A673 (cell line): ENCODE results near the gene CLCN7. TPM values are rescaled to one million over a fixed set of nuclear protein-coding genes. Genes with fewer than 3 reads are reported as not detected.

Source experiments
- BruUV-seq: library from RNA; stranded (reverse); fragments of 400-500 nt; replicated peaks from 2 replicates; lab custom pipeline; 2021; lab: Mats Ljungman, UMichigan
- CTCF ChIA-PET: fragments of 300-600 bp; sonication (Branson Sonifier 250); formaldehyde crosslinking; loops from one replicate; lab custom pipeline; 2022; ENCODE audit warnings: antibody characterized with exemption; lab: Charles Lee
- POLR2A ChIA-PET: fragments of 300-600 bp; sonication (Branson Sonifier 250); formaldehyde crosslinking; loops from one replicate; lab custom pipeline; 2022; ENCODE audit warnings: antibody characterized with exemption; ENCODE audit not compliant: low non-redundant PET; lab: Charles Lee
- DNase-seq: peaks from one replicate; pipeline ENCODE4 v3.0.0-alpha.2; 2015; ENCODE audit warnings: low spot score
- H3K27ac ChIP-seq: fragments of 200-600 bp; sonication (generic); 2 replicates; pipeline ENCODE4 v1.5.1; 2016; ENCODE audit warnings: mixed run types, low read depth, mild to moderate bottlenecking, mixed read lengths, antibody characterized with exemption, low read length; ENCODE audit not compliant: poor library complexity, severe bottlenecking
- H3K27me3 ChIP-seq: fragments of 200-600 bp; sonication (generic); replicated peaks from 2 replicates; pipeline ENCODE4 v1.6.1; 2017; ENCODE audit warnings: mixed run types, low read depth, mild to moderate bottlenecking, mixed read lengths, antibody characterized with exemption, low read length; ENCODE audit not compliant: insufficient read depth, poor library complexity
- H3K36me3 ChIP-seq: fragments of 200-600 bp; sonication (generic); 2 replicates; pipeline ENCODE4 v1.6.1; 2016; ENCODE audit warnings: mixed run types, mild to moderate bottlenecking, mixed read lengths, antibody characterized with exemption, low read length; ENCODE audit not compliant: insufficient read depth, poor library complexity, severe bottlenecking
- H3K4me1 ChIP-seq: fragments of 200-600 bp; sonication (generic); 2 replicates; pipeline ENCODE4 v1.6.1; 2017; ENCODE audit warnings: mixed run types, mild to moderate bottlenecking, mixed read lengths, antibody characterized with exemption, low read length; ENCODE audit not compliant: insufficient read depth, poor library complexity, severe bottlenecking
- H3K4me3 ChIP-seq: fragments of 200-600 bp; sonication (generic); 2 replicates; pipeline ENCODE4 v1.5.1; 2016; ENCODE audit warnings: low read depth, mixed run types, mild to moderate bottlenecking, mixed read lengths, low read length; ENCODE audit not compliant: poor library complexity, severe bottlenecking
- H3K9me3 ChIP-seq: fragments of 200-600 bp; sonication (generic); 2 replicates; pipeline ENCODE4 v1.6.1; 2016; ENCODE audit warnings: mixed run types, low read depth, mild to moderate bottlenecking, mixed read lengths, antibody characterized with exemption, low read length; ENCODE audit not compliant: poor library complexity, severe bottlenecking
- EZH2 ChIP-seq: fragments of 200-600 bp; sonication (generic); IDR thresholded peaks from 2 replicates; pipeline ENCODE4 v1.6.1; 2017; ENCODE audit warnings: borderline replicate concordance, low read depth, mild to moderate bottlenecking, mixed read lengths, antibody characterized with exemption, low read length; ENCODE audit not compliant: poor library complexity, severe bottlenecking
- intact Hi-C: fragments of 100-400 bp; cut with micrococcal nuclease; formaldehyde crosslinking; loops from one replicate; pipeline ENCODE4 v1.10.0; 2022; ENCODE audit not compliant: unreplicated experiment
- total RNA-seq: library from RNA; stranded (reverse); gene quantifications from 2 replicates; pipeline ENCODE4 v1.2.3, GENCODE V29; 2021
- TF ChIP-seq, protein P1 (sequence below): fragments of 300-800, 200-600 bp; sonication (generic); conservative IDR thresholded peaks from 2 replicates; pipeline ENCODE4 v1.5.1; 2017; ENCODE audit warnings: low read depth, mild to moderate bottlenecking, antibody characterized with exemption, low read length, moderate library complexity, mixed read lengths

Gene CLCN7
- total RNA-seq, 1 experiment from 2014 or later = 89.3 TPM

GRCh38 chr16:1489077-1489476, 14.2 kb upstream of the CLCN7 start:
- no peaks in the 10 kb centered on the region for H3K36me3 ChIP-seq
- H3K4me3 ChIP-seq = no peak overlapping the region
- H3K4me1 ChIP-seq = peaks cover 3% of the 10 kb centered on the region
- DNase-seq = no peak
- no peaks in the 10 kb centered on the region for H3K27me3 ChIP-seq
- POLR2A ChIA-PET = no interaction called here
- CTCF ChIA-PET = no interaction called here
- TF ChIP-seq, protein P1, sequence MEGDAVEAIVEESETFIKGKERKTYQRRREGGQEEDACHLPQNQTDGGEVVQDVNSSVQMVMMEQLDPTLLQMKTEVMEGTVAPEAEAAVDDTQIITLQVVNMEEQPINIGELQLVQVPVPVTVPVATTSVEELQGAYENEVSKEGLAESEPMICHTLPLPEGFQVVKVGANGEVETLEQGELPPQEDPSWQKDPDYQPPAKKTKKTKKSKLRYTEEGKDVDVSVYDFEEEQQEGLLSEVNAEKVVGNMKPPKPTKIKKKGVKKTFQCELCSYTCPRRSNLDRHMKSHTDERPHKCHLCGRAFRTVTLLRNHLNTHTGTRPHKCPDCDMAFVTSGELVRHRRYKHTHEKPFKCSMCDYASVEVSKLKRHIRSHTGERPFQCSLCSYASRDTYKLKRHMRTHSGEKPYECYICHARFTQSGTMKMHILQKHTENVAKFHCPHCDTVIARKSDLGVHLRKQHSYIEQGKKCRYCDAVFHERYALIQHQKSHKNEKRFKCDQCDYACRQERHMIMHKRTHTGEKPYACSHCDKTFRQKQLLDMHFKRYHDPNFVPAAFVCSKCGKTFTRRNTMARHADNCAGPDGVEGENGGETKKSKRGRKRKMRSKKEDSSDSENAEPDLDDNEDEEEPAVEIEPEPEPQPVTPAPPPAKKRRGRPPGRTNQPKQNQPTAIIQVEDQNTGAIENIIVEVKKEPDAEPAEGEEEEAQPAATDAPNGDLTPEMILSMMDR = no peak
- no peak for TF ChIP-seq EZH2
- H3K9me3 ChIP-seq = no peaks in the 10 kb centered on the region
- intact Hi-C loops = no loop called here
- no peak overlapping the region for H3K27ac ChIP-seq
- BruUV-seq = no TSS peak

- Histone ChIP-seq H3K9me3 (no peaks in the 10 kb centered on the region), H3K4me1 (peaks cover 3% of the 10 kb centered on the region), H3K27ac (no peak within 1 kb of the TSS), H3K36me3 (no peaks in the 10 kb centered on the region), H3K4me3 (no peak within 1 kb of the TSS), H3K27me3 (no peaks in the 10 kb centered on the region)
- BruUV-seq = no TSS peak
- TF ChIP-seq, protein P1 = no peak
- TF ChIP-seq EZH2 = no peak
- no peak for DNase-seq
- intact Hi-C loops = no loop called here
- ChIA-PET CTCF (no interaction called here), POLR2A (no interaction called here)
These were observed 13.8 kb upstream of the CLCN7 start, which contains the start of gene PTX4 for GRCh38 chr16:1488619-1489018. Gene PTX4, minus strand, starts transcription at chr16:1488944. Its CDS starts 35 bp downstream, at chr16:1488909.

DNA sequence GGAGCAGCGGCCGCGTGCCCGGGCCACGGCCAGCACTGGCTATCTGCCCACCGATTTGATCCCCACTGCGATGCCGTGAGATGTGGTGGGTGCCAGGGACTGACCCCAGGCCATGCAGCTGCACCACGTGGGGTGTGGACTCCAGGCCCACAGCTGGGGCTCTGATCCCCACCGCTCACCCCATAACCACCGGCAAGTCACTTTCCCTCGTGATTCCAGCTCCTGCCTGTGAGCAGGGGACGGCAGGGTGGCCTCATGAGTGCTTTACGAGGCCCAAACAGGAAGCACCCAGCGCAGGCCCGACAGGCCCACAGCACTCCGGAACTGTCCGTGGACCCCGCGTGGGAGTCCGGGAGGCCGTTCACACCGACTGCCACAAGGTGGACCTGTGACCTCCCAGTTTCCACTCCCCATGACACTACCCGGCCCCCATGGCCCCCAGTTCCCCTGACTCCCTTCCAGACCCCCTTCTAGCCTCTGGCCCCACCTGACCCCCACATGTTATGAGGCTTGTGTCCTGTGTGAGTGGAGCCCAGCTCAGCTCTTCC, 13.3 kb upstream of the CLCN7 start:
- H3K36me3 ChIP-seq = no peaks in the 10 kb centered on the region
- intact Hi-C loops = no loop called here
- no peak for DNase-seq
- CTCF ChIA-PET = no interaction called here
- POLR2A ChIA-PET = no interaction called here
- no peaks in the 10 kb centered on the region for H3K27me3 ChIP-seq
- BruUV-seq = no TSS peak
- no peak for TF ChIP-seq EZH2
- TF ChIP-seq, protein P1 = no peak
- H3K4me3 ChIP-seq = no peak overlapping the region
- H3K9me3 ChIP-seq = no peaks in the 10 kb centered on the region
- H3K27ac ChIP-seq = no peak overlapping the region
- H3K4me1 ChIP-seq = peaks cover 3% of the 10 kb centered on the region
